DMS153 treated with DMSO at 0.1 percent for 48 hours (cell line): ENCODE measurements around the gene PRSS27.
"Not testable (repeated sequence)": the region's sequence is repeated elsewhere in the genome, so short reads cannot be mapped to it uniquely, and the experiment has no call there.

ENCODE experiments used
- DNase-seq: peaks from one replicate; lab custom pipeline; 2025; ENCODE audit not compliant: unreplicated experiment; lab: John Stamatoyannopoulos, UW

PRSS27 gene

DNA sequence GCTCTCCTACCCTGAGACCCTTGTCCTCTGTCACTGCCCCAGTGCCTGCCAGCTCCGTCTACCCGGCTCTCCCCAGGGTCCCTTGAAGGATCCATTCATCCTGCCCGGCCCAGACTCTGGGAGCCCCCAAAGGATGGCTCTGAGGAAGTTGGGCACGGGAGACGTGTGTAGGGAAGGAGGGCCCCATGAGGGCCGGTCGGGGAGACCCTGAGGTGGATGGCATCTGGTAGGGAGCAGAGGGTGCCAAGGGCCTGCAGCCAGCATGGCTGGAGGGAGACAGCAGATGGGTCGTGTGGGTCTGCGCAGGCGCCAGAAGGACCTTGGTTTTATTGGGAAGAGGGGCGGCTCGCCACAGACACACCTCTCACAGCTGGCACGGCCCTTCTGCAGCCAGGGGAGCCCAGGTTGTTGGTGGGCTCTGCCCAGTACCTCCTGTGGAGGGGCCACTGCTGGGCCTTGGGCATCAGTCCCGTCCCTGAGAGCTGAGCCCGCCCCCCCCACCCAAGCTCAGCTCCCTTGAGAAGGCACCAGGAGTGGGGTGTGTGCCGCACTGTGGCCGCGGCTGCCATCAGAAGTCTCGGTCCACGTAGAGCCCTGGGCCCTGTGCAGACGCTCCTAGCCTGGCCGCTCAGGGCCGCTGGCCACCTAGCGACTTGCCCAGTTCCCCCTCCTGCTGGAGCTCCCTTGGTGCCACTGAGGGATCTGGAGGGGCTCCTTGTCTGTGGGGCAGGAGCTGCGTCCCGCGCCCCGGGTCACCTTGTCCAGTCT lies 21.7 kb downstream of the PRSS27 start:
- no peak for DNase-seq

DNA sequence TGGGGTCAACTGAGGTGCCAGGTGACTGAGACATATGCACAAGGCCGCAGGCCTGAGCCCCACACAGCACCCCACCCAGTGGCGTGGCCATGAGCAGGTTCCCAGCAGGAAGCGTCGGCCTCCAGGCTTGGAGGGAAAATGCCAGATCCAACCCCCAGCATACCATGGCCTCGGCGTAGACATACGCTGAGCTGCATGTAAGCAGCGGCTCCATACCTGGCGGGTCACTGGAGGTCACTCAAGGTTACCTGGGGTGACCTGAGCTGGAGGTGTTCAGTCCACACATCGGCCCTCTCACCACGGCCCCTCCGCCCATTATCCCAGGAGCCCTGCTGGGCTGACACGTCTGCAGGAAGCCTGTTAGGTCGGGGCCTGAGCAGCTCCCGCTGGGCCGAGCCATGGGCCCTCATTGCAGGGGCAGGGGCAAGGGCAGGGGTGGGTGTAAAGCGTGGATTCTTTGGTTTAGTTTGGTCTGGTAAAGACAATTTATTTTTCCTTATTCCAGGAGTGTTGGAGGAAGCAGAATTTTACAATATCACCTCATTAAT lies 22.5 kb downstream of the PRSS27 start:
- DNase-seq, result no peak

GRCh38 chr16:2696601-2697250 lies 23.3 kb downstream of the PRSS27 start:
- DNase-seq, result not testable (repeated sequence)

DNA sequence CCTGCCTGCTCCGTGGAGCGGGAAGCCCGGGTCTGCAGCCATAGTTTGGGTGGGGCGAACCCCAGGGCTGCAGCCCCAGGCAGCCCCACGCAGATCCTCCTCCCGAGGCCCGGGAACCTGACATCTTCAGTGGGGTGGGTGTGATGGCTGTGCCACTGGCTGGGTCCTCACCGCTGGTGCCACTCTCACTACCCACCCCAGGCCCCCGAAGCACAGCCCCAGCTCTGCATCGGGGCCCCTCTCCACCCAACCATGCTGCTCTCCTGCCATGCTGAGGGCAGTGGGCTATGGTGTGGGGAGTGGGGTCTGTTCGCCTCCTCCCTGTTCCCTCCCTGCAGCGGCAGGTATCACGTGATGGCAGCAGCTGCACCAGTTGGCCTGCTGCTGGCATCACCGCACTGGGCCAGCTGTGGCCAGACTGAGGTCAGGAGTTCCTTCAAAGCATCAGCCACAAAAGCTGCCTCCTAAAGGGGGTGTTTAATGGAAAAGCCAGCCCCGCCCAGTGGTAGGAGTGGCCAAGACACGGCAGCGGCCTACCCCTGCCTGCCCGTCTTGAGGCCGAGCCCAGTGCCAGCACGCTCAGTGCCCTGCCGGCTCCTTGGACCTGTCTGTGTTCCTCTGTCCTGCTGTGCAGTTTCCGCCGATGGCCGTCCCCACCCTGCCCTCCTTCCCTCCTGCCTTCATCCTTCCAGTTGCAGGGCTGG lies 26.9 kb downstream of the PRSS27 start:
- DNase-seq, result no peak

DNA sequence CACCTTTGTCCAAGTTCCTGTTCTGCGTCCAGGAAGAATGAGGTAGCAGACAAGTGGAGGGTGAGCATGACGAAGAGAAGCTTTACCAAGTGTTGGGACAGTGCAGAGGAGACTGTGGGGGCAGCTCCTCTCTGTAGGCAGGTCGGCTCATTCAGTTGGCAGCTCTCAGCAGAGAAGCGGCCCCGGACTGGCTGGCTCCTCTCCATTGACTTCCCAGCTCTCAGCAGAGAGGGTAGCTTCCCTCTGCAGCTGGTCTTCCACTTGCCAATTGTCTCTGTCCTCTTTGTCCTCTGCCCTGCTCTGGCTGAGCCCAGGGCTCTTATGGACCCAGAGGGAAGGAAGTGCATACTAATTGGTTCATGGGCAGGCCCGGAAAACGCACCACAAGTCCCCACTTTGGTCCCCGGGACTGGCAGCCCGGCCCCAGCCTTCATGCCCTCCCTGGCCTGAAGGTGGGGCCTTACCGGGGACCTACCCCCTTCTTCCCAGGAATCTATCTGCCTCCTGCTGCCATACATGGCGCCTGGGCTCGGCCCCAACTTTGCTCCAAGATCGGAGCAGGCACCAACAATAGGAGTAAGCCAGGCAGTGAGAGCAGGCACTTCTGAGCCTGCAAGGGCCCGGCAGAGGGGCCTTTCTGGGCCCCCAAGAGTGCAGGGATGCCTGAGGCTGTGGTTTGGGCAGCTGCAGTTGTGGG lies 27.6 kb downstream of the PRSS27 start:
- no peak for DNase-seq

DNA sequence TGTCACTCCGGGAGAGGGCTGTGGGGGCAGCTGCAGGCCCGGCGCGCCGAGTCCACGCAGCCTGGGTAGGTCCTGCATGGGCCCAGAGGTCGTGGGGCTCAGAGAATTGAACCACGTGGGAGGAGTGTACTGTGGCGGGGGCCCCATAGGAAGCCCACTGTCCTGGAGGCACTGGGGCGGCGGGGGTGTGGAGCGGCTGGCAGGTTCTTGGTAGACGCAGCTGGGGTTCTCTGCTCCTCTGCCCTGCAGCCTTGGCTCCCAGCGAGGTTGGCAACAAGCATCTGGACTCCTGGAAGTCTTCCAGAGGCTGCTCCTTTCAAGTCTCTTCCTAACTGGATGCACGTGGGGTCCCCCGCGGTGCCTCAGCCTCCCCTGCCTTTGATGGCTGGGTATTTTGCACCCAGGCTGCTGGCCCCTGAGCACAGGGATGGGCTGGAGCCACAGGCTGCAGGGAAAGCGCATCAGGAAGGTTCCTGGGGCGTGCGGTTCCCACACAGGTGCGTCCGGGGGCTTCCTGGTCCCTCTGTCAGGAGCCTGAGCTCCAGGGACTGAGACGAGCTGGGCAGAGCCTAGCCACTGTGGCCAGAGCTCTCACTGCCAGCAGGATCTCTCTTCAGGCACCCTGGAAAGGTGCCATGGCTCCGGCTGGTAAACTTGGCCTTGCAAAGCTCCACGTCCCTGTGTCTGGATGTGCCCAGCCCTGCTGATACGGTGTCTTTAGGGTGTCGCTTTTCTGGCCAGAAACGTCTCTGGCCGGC lies 28.4 kb downstream of the PRSS27 start:
- DNase-seq, result no peak

DNA sequence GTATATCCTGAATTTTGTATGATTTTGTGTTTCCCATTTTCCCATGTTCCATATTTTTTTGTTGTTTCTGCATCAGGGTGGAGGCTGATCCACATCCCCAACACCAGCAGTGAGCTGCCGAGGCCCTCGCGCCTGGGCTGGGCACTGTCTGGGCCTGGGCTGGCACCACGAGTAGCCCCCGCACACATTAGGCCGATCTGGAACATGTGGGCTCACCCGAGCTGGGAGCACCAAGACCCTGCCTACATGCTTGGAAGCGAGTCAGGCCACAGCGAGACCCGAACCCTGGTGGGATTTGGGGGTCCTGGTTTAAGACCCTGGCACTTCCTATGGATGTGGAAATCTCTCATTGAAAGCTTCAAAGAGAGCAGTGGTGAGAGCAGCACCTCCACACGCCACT lies 29.2 kb downstream of the PRSS27 start:
- DNase-seq, result no peak

- DNase-seq, result no peak
These were observed 29.8 kb downstream of the PRSS27 start for GRCh38 chr16:2689968-2690801.

DNA sequence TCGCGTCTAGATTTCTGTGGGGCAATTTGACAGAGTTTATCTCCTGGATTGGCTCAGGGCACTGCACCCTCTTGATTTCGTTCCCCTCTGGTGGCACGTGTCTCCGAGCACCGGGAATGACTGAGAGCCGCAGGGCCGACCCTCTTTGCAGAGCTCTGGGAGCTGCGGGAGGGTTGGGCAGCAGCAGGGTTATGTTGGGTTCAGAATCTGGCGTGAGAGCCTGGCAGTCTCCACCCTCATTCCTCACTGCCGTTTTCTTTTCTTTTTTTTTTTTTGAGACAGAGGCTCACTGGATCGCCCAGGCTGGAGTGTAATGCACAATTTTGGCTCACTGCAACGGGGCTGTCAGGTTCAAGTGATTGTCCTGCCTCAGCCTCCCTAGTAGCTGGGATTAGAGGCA lies 30.6 kb downstream of the PRSS27 start:
- DNase-seq, result not testable (repeated sequence)

- DNase-seq, result no peak
These were observed 32.3 kb downstream of the PRSS27 start for GRCh38 chr16:2687531-2688308.

DNA sequence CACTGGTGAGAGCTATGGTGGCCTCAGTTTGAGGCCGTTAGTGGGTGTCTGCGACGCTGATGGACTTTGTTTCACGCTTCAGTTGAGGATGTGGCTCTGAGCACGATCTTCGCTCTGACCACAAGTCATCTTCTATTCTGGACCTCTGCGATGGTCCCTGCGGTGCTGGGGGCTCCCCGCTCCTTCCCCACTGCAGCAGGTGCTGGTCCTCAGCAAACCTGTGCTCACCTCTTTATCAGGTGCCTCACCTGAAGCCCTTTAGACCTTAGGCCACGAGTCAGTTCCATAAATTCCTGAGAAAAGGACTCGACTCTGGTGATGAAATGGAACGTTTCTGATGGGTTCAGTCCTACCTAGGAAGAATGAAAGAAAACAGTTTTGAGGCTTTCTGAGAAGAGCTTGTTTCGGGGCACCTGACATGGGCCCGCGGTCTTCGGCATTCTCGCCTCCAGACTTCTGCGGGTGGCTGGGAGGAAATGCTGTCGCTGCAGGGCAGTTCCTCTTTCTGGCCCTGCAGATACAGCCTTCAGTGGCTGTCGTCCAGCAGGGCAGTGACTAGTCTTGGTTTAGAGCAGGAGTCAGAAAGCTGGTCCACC lies 33.0 kb downstream of the PRSS27 start:
- DNase-seq, result no peak

DNA sequence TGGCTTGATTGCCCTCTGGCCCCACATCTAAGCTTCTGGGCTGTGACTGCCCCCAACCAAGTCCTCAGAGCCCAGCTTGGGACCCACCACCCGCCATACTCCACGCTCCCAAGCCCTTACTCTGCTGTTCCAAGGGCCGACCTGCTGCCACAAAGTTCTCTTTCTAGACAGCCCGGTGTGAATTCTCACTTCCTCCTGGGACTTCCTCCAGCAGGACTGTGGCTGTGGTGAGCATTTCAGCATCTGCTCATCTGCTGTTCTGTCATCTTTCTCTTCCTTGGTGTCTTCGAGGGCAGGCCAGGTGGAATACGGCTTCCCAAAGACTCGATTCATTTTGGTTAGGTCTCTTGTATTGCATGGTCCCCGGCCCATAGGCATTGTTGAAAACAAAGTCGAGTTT lies 33.9 kb downstream of the PRSS27 start:
- not testable (repeated sequence) for DNase-seq

GRCh38 chr16:2683041-2683440 lies 37.0 kb downstream of the PRSS27 start:
- not testable (repeated sequence) for DNase-seq

DNA sequence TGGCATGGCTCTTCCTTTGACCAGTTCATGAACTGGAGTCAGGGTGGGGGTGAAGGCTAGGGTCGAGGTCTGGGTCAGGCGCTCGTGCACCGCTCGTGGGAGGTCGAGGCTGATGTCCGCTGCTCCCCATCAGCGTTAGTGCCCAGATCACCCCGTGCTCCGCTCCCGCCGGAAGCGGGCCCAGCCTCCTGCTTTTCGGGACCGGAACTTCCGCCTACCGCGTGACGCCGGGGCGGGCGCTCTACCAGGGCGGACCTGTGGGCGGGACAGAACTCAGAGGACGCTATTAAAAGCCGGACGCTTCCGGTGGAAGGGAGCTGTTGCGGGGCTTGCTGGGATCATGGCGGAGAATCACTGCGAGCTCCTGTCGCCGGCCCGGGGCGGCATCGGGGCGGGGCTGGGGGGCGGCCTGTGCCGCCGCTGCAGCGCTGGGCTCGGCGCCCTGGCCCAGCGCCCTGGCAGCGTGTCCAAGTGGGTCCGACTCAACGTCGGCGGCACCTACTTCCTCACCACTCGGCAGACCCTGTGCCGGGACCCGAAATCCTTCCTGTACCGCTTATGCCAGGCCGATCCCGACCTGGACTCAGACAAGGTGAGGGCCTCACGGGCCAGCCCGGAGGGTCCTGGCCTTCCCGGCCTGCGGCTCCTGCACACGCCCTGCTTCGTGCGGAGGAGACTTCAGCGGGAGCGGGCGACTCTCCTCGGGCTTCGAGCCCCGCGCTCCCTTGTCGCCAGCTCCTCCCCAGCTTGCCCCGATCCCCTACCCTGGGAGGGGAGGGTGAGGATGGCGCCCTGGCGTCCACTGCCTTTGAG lies 37.6 kb downstream of the PRSS27 start, which contains the start of gene KCTD5:
Gene KCTD5, plus strand, starts transcription at position 315 of the 813 bp plus-strand sequence. Its CDS starts 26 bp downstream, at position 341.
- DNase-seq, result peak; percentile 85

DNA sequence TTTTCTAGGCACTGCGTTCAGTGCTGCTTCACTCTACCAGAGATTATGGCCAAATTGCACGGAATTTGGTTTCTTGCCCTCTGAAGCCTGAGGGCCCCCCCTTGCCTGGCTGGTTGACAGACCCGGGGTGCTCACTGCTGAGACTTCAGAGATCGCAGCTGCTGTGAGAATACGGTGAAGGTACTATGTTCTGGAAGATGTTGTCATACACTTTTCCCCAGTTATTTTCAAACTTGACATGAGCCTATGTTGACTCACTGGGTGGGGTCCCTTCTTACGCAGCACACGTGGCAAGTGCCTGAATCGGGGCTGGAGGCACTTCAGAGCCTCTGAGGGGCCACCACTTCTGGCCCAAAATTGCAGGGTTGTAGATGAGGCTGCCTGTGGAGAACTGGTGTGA lies 39.7 kb downstream of the PRSS27 start:
- not testable (repeated sequence) for DNase-seq

DNA sequence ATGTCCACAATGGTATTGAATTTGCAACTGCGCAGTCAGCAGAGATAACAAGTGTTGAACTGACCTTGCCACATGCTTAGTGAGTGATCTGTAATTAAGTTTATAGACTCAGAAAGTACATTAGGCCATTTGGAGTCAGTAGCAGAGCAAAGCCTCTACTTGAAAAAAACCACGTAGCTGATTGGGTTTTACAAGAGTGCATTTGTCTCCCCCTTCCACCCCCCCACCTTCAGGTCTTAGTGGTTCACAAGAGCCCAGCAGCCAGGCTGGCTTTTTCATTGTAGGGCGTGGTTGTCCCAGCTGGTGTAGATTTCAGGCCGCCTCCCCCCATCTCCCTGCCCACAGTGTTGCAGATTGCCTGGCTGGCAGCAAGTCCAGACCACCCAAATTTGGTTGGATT lies 40.1 kb downstream of the PRSS27 start:
- not testable (repeated sequence) for DNase-seq

GRCh38 chr16:2678206-2678965 lies 41.6 kb downstream of the PRSS27 start:
- DNase-seq, result not testable (repeated sequence)
